HG02610 (cell line): ENCODE data around the gene GRAP2.

Experiments
- ATAC-seq: cut with Tn5 transposase; IDR thresholded peaks from one replicate; pipeline ENCODE4 v1.9.1; 2021; ENCODE audit warnings: mild to moderate bottlenecking, moderate library complexity; ENCODE audit not compliant: unreplicated experiment

The GRAP2 gene

GRCh38 chr22:40007853-40008710, 107.2 kb downstream of the GRAP2 start:
- no peak for ATAC-seq

GRCh38 chr22:40008726-40009291, 107.9 kb downstream of the GRAP2 start:
- ATAC-seq, result no peak

GRCh38 chr22:40009292-40009774, 108.4 kb downstream of the GRAP2 start:
- ATAC-seq, result no peak

- ATAC-seq, result no peak
These were observed 109.2 kb downstream of the GRAP2 start for GRCh38 chr22:40009951-40010671.

GRCh38 chr22:40010746-40011145, 109.9 kb downstream of the GRAP2 start:
- no peak for ATAC-seq

GRCh38 chr22:40014667-40015248, 113.9 kb downstream of the GRAP2 start:
- no peak for ATAC-seq

- no peak for ATAC-seq
These were observed 114.6 kb downstream of the GRAP2 start for GRCh38 chr22:40015358-40015976.

- no peak for ATAC-seq
These were observed 117.2 kb downstream of the GRAP2 start for GRCh38 chr22:40018051-40018450.

- ATAC-seq, result no peak
These were observed 118.2 kb downstream of the GRAP2 start for GRCh38 chr22:40019100-40019499.

- no peak for ATAC-seq
These were observed 120.1 kb downstream of the GRAP2 start for GRCh38 chr22:40020956-40021355.

- ATAC-seq, result no peak
These were observed 120.6 kb downstream of the GRAP2 start for GRCh38 chr22:40021401-40022000.

- ATAC-seq, result no peak
These were observed 121.8 kb downstream of the GRAP2 start for GRCh38 chr22:40022536-40023240.
